ENCODE measurements around the gene NIPA2.

Gene NIPA2

DNA sequence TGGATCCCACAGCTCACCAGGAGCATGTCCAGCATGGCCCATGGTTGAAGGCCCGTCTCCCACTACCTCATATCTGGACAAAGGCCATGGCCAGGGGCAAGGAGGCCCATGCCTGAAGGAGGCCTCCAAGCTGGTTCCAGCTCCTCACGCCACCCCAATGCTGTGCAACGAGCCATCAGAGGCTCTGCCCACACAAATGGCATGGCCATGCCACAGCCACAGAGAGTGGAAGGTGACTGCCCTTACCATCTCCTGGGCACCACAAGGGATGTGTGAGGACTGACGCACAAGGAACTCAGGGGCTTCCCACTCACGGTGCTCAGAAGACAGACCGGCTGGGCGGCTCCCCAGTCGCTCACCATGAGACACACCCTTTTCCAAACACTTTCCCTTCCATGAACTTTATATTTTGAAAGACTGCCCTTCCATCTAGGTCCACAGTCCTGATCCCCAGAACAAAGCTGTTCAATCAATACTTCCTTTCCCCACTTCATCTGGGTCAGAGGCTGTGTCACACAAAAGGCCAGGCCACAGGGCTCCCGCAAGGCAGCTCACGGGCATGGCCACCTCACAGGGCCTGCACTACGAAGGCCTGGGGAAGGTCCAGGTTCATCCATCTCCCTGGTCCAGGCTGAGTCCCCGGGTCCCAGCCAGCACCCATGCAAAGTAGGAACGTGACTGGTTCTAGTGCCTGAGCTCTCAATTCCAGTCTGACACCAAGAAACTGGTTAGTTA lies 75.3 kb downstream of the NIPA2 start:
- Histone ChIP-seq H3K4me3 (ENCODE audit: low read length) (no peak overlapping the region), H3K4me1 (ENCODE audit: control insufficient read depth, insufficient read depth, low read length) (peaks cover 4% of the 10 kb centered on the region), H3K36me3 (ENCODE audit: control insufficient read depth, insufficient read depth, low read length) (peaks cover 14% of the 10 kb centered on the region), H3K9ac (ENCODE audit: low read length) (no peak overlapping the region), H3K9me3 (ENCODE audit: control insufficient read depth, low read length) (no peaks in the 10 kb centered on the region), H3K27me3 (ENCODE audit: control insufficient read depth, insufficient read depth, low read length) (no peaks in the 10 kb centered on the region)

DNA sequence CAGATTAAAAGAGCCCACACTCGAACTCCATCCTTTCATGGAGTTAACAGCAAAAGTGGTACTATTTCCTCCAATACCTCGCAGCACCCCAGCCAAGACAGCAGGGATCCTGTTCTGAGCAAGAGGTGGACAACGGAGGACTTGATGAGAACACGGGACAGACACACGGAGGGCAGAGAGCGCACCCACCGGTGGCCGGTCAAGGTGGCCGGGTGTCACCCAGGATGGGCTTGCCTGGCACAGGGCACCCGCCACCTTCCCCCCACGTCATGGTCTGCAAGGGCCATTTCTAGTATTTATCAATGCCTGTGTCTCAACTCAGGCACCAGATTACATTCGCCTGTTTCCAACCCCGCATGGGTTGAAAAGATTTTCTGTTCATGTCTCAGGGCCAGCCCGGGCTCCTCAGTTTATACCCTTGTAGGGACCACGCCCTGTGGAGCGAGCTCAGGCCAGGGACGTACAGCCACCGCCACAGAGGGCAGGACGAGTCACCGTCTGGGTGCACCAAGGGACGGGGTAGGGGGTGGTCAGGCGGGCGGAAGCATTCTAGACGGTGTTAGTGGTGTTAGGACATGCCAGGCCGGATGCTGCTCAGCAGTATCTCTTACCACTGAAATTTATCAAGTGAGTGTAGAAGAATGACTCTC lies 77.5 kb downstream of the NIPA2 start:
- no peaks in the 10 kb centered on the region for H3K27me3 ChIP-seq (ENCODE audit: control insufficient read depth, insufficient read depth, low read length)
- no peak overlapping the region for H3K4me3 ChIP-seq (ENCODE audit: low read length)
- H3K9ac ChIP-seq (ENCODE audit: low read length), result no peak overlapping the region
- H3K9me3 ChIP-seq (ENCODE audit: control insufficient read depth, low read length), result no peaks in the 10 kb centered on the region
- H3K36me3 ChIP-seq (ENCODE audit: control insufficient read depth, insufficient read depth, low read length), result peaks cover 12% of the 10 kb centered on the region
- peaks cover 4% of the 10 kb centered on the region for H3K4me1 ChIP-seq (ENCODE audit: control insufficient read depth, insufficient read depth, low read length)

DNA sequence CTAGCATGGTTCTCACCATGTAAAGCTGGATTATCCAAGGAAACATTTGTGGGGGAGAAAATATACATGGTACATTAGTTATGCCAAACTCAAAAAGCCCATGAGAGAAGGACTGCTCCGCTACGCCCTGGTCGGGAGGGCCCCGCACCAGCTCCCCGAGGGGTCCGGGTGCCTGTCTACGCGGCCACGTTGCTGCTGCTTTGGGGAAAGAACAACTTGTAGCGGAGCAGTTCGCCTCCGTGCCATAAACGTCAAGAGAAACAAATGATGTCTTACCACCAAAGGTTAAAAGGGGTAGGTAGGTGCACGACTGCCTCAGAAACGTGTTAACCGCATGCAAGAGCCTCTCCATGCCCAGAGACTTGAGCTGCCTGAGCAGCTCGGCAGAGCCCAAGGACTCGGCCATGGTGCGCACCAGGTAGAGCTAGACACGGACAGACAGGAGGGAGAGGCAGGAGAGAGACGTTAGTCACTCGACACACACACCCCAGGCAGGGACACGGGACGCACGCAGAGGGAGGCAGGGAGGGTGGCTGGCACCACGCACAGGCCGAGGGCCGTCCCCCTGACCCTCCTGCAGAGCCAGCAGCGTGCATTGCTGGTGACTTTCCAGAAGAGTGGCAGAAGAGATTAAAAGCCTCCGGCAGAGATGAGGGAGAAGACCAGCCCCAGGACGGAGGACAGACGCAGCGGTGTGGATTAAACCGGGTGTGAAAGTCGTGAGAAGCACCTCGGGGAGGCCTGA lies 78.3 kb downstream of the NIPA2 start:
- no peak overlapping the region for H3K4me3 ChIP-seq (ENCODE audit: low read length)
- no peaks in the 10 kb centered on the region for H3K9me3 ChIP-seq (ENCODE audit: control insufficient read depth, low read length)
- peaks cover 5% of the 10 kb centered on the region for H3K36me3 ChIP-seq (ENCODE audit: control insufficient read depth, insufficient read depth, low read length)
- H3K27me3 ChIP-seq (ENCODE audit: control insufficient read depth, insufficient read depth, low read length), result no peaks in the 10 kb centered on the region
- H3K4me1 ChIP-seq (ENCODE audit: control insufficient read depth, insufficient read depth, low read length), result peaks cover 4% of the 10 kb centered on the region
- H3K9ac ChIP-seq (ENCODE audit: low read length), result no peak overlapping the region

DNA sequence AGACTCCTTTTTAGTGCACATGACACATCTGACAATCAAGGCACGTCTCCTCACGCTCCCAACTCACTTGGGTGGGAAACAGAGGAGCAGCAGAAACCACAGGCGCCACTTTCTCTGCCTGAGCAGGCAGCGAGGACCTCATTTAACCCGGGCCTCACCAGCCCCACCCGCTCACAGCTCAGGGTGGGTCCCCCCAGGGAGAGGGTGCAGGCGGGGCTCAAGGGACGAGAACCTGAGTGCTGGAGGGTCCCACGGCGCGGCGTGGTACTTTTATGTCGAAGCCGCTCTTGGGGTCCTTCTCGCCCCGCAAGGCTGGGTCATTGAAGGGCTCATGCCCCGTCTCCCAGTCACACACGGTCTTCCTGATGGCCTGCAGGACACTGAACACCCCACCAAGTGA lies 79.1 kb downstream of the NIPA2 start:
- H3K36me3 ChIP-seq (ENCODE audit: control insufficient read depth, insufficient read depth, low read length), result peaks cover 5% of the 10 kb centered on the region
- no peak overlapping the region for H3K4me3 ChIP-seq (ENCODE audit: low read length)
- H3K27me3 ChIP-seq (ENCODE audit: control insufficient read depth, insufficient read depth, low read length), result no peaks in the 10 kb centered on the region
- H3K9me3 ChIP-seq (ENCODE audit: control insufficient read depth, low read length), result no peaks in the 10 kb centered on the region
- peaks cover 4% of the 10 kb centered on the region for H3K4me1 ChIP-seq (ENCODE audit: control insufficient read depth, insufficient read depth, low read length)
- H3K9ac ChIP-seq (ENCODE audit: low read length), result no peak overlapping the region
